GM18508 (cell line): Measurements from ENCODE around the gene OMG.
"Not testable (repeated sequence)": the region's sequence is repeated elsewhere in the genome, so short reads cannot be mapped to it uniquely, and the experiment has no call there.

Experiments used
- ATAC-seq: cut with Tn5 transposase; IDR thresholded peaks from one replicate; pipeline ENCODE4 v1.9.1; 2021; ENCODE audit warnings: moderate number of reproducible peaks; ENCODE audit not compliant: insufficient read depth, unreplicated experiment

The OMG gene

DNA sequence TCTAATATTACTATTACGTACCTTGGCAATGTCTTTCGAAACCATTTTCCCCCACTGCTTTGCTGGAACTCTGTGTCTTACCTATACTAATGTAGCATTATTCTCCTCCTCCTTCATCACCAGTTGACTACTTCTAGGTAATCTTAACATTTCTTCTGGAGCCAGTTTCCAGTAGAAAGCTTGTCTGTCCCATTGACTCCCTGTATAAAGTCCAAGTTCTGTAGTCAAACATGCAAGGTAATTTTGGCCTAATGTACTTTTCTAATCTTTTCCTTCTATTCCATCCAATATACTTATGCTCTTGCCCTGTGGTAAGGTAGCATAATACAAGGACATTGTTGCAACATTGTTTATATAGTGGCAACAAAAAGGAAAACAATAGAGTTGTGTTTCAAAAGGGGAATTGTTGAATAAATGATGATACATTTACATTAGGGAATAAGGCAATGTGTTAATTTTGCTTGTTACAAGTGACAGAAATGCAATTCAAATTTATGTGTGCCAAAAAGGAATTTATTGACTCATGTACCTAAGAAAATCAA is 27.9 kb downstream of the OMG start:
- ATAC-seq: no peak

DNA sequence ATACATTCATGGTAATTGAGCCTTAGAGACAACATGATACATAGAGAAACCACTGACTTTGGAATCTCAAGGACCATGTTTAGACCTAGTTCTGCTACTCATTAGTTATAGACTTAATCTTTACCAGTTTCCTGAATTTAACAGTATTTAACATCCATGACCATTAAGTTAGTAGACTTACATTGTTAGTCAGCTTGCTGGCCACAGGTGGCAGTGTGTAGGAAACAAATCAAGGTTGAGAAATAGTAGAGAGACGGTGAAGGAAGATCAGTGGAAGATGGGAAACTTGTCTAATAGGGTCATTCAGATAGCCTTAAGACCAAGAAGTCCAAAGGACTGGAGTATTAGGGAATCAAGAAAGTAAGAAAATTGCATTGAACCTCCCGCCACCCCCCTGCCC is 31.0 kb downstream of the OMG start:
- ATAC-seq: no peak

DNA sequence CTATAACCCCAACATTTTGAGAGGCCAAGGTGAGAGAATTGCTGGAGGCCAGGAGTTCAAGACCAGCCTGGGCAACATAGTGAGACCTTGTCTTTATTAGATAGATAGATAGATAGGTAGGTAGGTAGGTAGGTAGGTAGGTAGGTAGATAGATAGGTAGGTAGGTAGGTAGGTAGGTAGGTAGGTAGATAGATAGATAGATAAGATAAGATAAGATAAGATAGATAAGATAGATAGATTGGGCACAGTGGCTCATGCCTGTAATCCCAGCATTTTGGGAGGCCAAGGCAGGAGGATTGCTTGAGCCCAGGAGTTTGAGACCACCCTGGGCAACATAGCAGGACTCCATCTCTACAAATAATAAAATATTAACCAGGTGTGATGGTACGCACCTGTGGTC is 34.1 kb downstream of the OMG start:
- not testable (repeated sequence) for ATAC-seq

DNA sequence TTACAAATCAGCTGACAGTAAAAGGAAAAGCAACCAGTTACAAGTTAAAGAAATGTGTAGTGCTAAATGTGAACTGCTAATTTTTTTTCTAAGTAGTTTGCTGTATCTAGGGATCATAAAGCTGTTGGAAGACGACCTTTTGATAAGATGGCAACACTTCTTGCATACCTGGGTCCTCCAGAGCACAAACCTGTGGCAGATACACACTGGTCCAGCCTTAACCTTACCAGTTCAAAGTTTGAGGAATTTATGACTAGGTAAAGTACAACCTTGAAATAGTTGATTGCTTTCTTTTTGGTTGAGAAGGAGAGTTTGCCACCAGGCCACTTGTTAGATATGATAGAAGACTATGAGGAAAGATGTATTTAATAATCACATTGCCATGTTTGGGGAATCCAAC is 35.4 kb downstream of the OMG start:
- ATAC-seq: no peak

DNA sequence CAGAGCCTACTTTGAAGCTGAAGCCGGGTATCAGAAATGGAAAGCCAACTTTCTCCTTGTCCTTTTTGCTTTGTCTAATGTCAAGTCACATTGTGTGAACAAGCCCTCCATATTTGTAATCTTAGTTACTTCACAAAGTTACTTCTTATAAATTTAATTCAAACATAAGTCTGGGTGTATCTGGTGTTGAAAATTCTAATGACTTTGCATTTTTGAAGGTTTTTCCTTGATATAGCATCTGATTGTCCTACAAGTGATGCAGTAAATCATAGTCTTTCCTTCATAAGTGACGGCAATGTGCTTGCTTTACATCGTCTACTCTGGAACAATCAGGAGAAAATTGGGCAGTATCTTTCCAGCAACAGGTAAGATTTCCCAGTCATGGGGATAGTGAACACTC is 36.9 kb downstream of the OMG start:
- ATAC-seq: no peak

DNA sequence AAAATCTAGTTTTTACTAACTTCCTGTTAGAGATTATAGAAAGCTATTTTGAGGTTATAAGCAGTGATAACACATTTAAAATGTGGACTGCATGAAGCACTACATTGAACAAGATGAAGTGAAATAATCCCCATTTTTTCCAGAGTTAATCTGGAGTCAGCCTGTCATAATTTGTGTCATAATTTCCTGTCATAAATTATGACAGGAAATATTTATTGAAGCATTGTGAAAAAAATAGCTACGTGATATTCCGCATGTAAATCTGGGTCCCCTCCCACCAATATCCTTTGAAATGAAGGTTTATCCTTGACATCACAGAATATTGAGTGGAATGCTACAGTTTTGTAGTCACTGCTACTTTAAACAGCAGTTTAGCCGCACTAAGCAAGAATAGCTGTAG is 40.1 kb downstream of the OMG start:
- ATAC-seq: no peak

DNA sequence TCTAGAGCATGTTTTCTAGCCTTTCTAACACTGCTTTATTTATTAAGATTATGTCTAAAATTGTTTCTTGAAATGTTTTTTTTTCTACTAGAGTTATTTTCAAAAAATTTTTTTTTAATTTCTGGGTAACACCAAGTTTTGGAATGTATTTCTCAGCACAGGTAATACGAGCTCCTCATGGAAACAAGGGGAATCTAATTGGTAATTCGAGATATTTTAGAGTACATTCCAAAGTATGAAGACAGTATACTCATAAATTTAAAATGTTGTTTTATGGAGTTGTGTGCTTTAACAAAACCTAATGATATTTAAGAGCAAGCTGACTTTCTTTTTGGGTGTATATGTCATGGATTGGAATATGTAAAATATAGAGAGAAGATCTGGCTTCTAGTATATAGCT is 42.4 kb downstream of the OMG start:
- no peak for ATAC-seq

DNA sequence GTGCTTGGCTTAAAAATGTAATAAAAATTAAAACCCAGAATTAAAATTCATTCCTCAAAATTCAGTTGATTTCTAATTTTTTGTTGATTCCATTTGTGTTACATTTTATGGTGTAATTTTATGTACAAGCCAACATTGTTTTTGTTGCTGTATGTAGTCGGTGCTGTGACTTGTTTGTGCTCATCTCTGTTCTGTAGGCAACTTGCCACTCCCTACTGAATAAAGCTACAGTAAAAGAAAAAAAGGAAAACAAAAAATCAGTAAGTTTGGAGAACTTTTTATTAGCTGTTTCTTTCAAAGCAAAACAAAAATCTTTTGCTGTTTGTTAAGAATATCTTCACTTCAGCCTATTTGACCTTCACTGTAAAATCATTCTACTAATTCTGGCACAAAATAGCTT is 44.3 kb downstream of the OMG start:
- ATAC-seq: no peak

DNA sequence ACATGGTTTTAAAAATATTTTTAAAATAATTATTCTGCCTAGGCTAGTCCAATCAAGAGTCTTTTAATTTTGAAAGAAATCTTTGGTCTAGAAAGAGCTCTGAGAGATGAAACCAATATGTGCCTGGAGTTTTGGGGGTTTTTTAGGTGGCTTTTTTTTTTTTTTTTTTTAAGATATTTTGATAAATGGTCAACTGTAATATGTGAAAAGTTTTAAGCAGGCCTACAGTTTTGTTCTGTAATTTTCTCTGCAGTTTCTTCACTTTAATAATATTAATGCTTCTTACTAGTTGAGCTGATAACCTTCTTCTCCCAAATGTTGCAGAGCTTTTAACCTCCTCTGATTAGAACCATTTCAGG is 45.1 kb downstream of the OMG start:
- ATAC-seq: no peak

DNA sequence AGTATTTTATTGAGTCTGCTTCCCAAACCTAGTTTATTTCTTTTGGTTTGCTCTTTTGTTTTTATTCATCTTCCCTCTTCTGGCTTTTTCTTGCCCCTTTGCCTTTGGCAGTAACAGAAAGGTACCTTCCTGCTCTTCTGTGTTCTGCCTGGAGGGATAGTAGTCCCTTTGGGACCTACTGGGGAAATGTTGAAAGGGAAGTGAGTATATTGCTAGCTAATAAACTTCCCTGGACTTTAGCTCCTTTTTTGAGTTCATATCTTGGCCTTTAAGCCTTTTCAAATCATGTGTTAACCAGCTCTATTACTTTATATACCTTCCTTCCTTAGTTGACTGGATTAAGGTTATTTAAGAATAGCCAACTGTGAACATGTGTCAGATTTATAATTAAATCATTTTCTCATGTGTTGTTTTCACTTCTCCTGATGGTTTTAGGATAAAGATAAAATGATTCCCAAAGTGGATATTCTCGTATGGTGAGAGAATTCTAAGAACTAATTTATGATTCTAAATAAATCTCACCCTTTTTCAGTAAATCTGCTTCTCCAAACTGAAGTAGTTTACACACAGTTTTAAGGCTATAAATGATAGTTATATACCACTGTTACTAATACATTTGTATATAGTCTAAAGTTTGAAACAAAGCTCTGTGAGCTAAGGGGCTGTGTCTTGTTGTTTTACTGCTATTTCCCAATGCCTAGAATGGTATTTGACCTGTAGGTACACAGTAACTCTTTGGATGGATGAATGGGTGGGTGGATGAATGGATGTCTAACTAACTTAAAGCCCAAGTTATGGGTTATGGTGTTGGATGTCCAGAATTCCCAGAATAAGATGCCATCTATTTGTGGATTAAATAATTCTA is 45.7 kb downstream of the OMG start:
- no peak for ATAC-seq

DNA sequence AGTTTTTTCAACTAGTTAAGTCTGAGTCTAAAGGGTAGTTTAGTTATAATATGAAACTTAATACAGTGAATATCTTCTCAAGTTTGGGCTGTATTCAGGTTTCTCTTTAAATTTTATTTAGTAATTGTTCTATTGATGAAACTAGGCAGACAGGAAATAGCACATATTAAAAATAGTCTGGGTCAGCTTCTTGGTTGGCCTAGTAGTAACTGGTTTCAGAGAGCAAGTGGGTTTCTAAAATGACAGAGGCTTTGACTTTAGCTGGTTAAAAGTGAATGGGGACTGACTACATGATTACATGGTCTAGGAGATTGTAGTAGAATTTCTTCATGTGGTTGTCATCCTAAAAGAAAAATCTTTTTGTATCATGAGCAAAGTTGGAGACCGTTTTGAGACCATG is 46.8 kb downstream of the OMG start:
- no peak for ATAC-seq

DNA sequence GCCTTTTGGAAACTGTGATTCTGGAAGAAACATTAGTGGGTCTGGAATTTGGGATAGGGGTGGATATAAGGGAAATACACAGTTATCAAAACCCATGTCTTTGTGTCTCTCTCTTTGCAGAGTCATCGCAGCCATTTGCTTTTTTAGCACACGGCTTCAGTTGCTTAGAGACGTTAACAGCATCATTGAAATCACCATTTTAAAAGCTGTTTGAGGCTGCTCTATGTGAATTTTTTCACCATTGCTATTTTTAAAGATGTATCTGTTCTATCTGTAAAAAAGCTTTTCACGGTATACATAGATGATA is 47.3 kb downstream of the OMG start:
- no peak for ATAC-seq

DNA sequence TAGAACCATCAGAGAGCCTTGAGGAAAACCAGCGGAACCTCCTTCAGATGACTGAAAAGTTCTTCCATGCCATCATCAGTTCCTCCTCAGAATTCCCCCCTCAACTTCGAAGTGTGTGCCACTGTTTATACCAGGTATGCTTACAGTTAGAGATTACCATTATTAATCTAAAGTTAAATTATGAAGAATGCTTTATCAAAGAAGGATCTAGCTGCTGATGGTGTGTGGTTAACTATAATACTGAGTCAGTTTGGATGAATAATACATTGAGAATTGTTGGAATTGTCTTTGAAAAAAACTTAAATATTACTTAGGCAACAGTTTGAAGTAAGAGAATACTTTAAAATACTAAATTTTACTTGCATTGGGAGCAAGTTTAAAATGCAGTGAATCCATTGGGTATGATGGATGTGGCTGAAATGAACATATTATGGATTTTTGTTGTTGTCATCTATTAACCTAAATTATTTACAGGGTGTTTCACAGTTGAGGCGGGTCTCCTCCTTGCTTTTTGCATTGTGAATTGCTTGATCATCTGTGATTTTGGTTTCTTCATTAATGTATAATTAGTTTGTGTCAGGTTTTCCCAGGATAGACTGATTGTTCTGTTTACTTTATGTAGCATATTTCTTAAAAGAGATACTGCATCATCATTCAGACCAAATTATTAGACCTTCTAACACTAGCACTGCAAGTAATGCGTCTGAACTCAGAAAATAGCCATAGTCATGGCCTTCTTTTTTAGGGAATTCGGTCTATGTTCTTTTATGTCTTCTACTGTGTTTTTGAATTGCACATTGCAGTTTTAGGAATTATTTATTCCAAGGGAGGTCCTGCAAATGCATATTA is 47.8 kb downstream of the OMG start:
- no peak for ATAC-seq
